Thyroid gland (tissue), 4 donors: ENCODE results near the gene MYO16.

Experiments
- CTCF ChIP-seq, 6 experiments: fragments of 200-600 bp in 3 of 6; fragments of 450-650 bp in 3 of 6; sonication (generic) in 3 of 6; IDR thresholded peaks; one replicate each; pipeline ENCODE4 v1.5.1; 2016 to 2019; ENCODE audit warnings: antibody characterized with exemption in 6 of 6, mild to moderate bottlenecking in 2 of 6, inconsistent platforms in 1 of 6, moderate library complexity in 1 of 6
- POLR2A ChIP-seq, 2 donors: fragments of 450-650 bp; IDR thresholded peaks; one replicate each; pipeline ENCODE4 v1.6.1; 2017; ENCODE audit warnings: antibody characterized with exemption in 2 of 2, mild to moderate bottlenecking in 2 of 2, moderate library complexity in 1 of 2

DNA sequence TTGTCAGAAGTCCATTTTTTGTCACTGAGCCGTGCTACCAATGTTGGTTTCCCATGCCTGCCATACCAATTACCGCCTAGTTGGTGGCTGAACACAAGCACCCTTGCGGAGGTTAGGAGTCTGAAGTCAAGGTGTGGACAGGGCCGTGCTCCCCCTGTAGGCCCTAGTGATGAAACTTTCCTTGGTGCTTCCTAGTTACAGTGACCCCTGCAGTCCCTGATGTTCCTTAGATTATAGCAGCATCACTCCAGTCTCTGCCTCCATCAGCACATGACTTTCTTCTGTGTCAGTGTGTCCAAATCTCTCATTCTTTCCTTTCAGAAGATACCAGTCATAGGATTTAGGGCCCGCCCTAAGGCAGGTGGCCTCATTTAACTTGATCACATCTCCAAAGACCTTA is 99.0 kb downstream of the MYO16 start:
- no peak for TF ChIP-seq CTCF (IDR thresholded peaks at IDR 0.05)
- TF ChIP-seq POLR2A (IDR thresholded peaks at IDR 0.05): no peak
